ENCODE data around the gene SYNDIG1.

SYNDIG1 gene

DNA sequence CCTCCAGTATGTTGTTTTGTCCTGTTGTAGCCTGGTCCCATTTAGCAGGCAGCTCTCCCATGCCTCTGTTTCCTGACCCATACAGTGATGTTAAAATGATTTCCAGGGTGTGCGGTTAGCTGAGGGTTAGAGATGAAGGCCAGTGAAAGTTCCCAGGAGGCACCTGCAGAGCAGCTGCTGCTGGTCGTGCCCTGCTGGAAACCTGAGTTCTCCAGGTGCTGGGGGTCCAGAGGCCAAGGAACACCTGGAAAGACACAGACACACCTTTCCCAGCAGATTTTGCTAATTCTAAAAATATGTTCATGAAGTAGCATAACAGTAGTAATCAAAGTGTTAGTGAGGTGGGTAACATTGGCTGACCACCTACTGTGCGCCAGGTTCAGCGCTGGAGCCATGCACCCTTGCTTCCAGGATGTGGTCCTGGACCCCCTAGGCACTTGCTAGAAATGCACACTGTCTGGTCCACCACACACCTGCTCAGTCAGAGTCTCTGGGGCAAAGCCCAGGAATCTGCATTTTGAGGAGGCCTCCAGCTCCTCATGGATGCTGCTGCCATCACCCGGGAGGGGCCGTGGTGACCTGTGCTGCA lies 118.7 kb downstream of the SYNDIG1 start:
- DNase-seq (ENCODE audit: insufficient read length, low spot score) (no peak), FAIRE-seq (no peak)
- TF ChIP-seq, protein P1, sequence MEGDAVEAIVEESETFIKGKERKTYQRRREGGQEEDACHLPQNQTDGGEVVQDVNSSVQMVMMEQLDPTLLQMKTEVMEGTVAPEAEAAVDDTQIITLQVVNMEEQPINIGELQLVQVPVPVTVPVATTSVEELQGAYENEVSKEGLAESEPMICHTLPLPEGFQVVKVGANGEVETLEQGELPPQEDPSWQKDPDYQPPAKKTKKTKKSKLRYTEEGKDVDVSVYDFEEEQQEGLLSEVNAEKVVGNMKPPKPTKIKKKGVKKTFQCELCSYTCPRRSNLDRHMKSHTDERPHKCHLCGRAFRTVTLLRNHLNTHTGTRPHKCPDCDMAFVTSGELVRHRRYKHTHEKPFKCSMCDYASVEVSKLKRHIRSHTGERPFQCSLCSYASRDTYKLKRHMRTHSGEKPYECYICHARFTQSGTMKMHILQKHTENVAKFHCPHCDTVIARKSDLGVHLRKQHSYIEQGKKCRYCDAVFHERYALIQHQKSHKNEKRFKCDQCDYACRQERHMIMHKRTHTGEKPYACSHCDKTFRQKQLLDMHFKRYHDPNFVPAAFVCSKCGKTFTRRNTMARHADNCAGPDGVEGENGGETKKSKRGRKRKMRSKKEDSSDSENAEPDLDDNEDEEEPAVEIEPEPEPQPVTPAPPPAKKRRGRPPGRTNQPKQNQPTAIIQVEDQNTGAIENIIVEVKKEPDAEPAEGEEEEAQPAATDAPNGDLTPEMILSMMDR (IDR thresholded peaks at IDR 0.05; ENCODE audit: insufficient read depth, missing control alignments) = no peak

DNA sequence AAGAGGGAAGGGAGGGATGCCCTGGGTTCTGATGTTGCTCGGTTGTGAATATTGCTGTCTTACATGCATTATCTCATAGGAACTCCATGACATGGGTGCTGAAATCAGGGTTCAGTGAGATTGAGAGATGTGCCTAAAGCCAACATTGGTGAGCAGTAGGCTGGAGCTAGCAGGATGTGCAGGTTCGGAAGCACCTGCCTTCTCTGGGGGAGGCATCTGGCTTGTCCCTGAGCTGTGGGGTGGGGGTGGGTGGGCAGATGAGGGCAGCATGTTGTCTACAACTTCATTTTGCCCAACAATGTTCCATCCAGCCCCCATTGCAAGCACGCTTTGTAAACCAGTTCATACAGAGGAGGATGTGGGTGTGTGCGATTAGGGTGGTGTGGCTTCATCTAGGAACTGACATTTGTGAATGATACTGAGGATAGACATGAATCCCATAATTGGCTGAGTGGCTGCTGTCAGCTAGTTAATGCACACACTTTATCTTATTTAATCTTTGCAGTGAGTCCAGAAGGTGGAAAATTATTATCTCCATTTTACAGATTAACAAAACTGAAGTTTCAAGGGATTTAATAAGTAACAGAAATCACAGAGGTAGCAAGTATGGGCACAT lies 119.4 kb downstream of the SYNDIG1 start:
- FAIRE-seq (no peak), DNase-seq (ENCODE audit: insufficient read length, low spot score) (no peak)
- TF ChIP-seq, protein P1 (IDR thresholded peaks at IDR 0.05; ENCODE audit: insufficient read depth, missing control alignments) = no peak

DNA sequence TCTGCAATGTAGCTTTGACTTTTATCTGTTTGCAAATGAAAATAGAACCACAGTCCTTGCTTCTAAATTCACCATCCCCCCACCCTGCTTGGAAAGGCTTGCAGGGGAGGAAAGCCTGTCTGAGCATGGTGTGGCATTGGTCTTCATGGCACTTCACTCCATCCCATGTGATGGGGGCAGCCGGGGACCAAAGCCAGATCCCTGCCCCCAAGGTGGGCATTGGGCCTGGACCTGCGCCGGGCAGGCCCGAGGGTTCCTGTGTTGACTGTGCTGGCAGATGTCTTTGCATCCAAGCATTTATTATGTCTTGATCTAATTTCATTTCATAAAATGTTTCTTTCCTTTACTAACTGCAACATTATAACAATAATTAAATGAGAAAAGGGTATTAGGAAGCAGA lies 120.0 kb downstream of the SYNDIG1 start:
- DNase-seq (ENCODE audit: insufficient read length, low spot score) = no peak
- FAIRE-seq = no peak
- TF ChIP-seq, protein P1 (IDR thresholded peaks at IDR 0.05; ENCODE audit: insufficient read depth, missing control alignments) = no peak

DNA sequence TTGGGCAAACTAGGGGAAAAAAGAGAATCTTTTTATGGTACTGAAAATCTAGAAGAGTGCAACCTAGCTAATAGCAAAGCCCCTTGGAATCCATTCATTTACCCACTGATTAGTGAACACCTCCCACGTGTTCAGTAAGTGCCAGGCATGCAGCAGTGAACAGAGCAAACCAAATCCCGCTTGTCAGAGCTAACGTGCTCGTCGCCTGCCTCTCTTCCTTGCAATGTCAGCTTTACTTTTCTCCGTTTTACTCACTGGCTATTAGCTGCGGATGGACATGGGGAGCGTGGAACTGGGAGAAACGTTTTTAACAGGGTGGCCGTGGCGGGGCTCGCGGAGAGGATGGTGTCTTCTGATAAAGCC lies 120.4 kb downstream of the SYNDIG1 start:
- DNase-seq (ENCODE audit: insufficient read length, low spot score) = no peak
- FAIRE-seq = no peak
- TF ChIP-seq, protein P1 (IDR thresholded peaks at IDR 0.05; ENCODE audit: insufficient read depth, missing control alignments) = no peak

DNA sequence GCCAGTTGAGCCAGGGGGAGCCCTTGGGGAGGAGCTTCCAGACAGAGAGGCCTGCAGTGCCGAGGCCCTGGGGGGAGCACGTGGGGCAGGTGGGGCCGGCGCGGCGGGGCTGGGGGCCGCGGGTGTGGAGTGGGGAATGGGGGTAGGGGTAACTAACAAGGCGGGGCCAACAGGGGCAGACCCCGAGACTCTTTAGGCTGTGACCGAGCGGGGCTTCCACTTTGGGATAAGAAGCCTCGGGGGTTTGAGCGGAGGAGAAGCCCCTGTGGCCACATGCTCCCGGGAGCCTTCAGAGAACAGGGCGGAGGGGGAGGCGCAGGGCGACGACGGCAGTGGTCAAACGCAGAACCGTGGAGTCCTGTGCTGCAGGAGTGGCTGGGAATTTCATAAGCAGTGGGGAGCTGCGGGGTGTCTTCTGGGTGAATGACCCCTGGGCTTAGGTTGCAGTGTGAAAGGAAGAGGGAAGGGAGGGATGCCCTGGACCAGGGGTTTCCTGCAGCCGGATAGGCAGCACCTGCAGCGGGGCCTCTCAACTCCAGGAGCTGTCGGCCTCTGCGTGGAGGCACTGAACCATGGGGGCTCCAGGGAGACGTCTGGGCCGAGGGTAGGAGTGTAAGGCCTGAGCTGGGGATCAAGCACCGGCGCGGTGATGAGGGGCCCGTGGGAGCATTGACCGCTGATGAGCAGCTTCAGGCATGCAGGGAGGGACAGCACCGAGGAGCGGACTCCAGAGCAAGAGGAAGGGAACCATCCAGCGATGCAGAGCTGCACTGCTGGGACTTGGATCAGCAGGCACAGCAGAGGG lies 121.0 kb downstream of the SYNDIG1 start:
- TF ChIP-seq, protein P1 (IDR thresholded peaks at IDR 0.05; ENCODE audit: insufficient read depth, missing control alignments) = no peak
- DNase-seq (ENCODE audit: insufficient read length, low spot score) = no peak
- FAIRE-seq = no peak

DNA sequence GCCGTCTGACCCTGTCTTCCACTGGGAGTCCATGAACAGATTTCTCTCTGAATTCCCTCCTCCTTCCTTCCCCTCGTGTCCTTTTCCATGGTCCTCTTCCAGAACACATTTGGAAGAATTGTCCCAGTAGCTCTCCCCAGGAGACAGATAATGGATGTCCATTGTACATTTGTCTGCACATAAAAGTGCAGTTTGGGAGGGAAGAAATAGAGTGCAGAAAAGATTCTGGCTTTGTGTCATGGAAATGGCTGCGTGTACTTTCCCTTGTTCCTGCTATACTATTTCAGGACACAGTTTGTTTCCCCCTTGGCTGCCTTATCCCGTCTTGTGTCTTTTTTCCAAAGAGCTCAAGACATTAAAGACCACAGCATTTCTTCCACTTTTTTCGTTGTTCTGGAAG lies 127.6 kb downstream of the SYNDIG1 start:
- TF ChIP-seq, protein P1 (IDR thresholded peaks at IDR 0.05; ENCODE audit: insufficient read depth, missing control alignments) = no peak
- no peak for FAIRE-seq
- DNase-seq (ENCODE audit: insufficient read length, low spot score) = no peak

DNA sequence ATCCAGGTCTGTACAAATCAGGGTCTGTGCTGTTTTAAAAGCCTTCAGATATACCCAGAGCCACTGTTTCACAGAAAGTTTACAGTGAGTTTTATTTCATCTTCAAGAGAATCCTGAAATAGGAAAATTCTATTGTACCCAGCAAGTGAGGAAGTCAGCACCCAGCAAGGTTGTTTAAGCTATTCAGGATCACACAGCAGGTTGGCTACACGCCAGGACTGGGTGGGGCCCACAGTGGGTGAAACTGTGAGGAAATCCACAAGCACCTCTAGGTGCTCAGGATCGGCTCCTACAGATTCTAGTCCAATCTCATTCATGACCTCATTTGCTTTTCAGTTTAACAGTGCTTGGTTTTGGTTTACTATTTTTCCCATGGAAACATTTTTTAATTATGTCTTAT lies 128.9 kb downstream of the SYNDIG1 start:
- TF ChIP-seq, protein P1 (IDR thresholded peaks at IDR 0.05; ENCODE audit: insufficient read depth, missing control alignments) = no peak
- no peak for FAIRE-seq
- DNase-seq (ENCODE audit: insufficient read length, low spot score) = no peak

Data from D721Med (cell line).